Esophagus muscularis mucosa (tissue), 4 donors: ENCODE data around the gene RGS1. TPM values are rescaled to one million over a fixed set of nuclear protein-coding genes. Genes with fewer than 3 reads are reported as not detected.

Source experiments
- DNase-seq: peaks from one replicate; pipeline ENCODE4 v3.0.0-alpha.2; 2017; ENCODE audit errors: extremely low spot score
- H3K27ac ChIP-seq, 4 donors: fragments of 200-600 bp; sonication (generic); replicated peaks in 1 of 4; 1 replicate in 3 of 4; 2 replicates in 1 of 4; pipeline ENCODE4 v1.5.1; 2016 to 2019; ENCODE audit warnings: mild to moderate bottlenecking in 1 of 4
- H3K27me3 ChIP-seq, 4 donors: fragments of 200-600 bp; sonication (generic); one replicate each; pipeline versions ENCODE4 v1.5.1 to v1.6.0; 2016 to 2019
- H3K36me3 ChIP-seq, 4 donors: fragments of 200-600 bp; sonication (generic); one replicate each; pipeline ENCODE4 v1.5.1; 2016 to 2019
- H3K4me1 ChIP-seq, 4 donors: fragments of 200-600 bp; sonication (generic); one replicate each; pipeline ENCODE4 v1.5.1; 2016 to 2019
- H3K4me3 ChIP-seq, 4 donors: fragments of 200-600 bp; sonication (generic); 1 replicate in 2 of 4; 2 replicates in 2 of 4; pipeline ENCODE4 v1.5.1; 2016 to 2019; ENCODE audit warnings: mild to moderate bottlenecking in 4 of 4, moderate library complexity in 1 of 4
- H3K9me3 ChIP-seq, 4 donors: fragments of 200-600 bp; sonication (generic); 1 replicate in 3 of 4; 2 replicates in 1 of 4; pipeline ENCODE4 v1.5.1; 2016 to 2019
- CTCF ChIP-seq, 3 experiments: fragments of 200-600 bp in 2 of 3; fragments of 450-650 bp in 1 of 3; sonication (generic) in 2 of 3; IDR thresholded peaks; one replicate each; pipeline ENCODE4 v1.5.1; 2017 to 2019; ENCODE audit warnings: antibody characterized with exemption in 3 of 3, mild to moderate bottlenecking in 2 of 3, moderate library complexity in 1 of 3
- EP300 ChIP-seq: sonication (generic); formaldehyde crosslinking; IDR thresholded peaks from one replicate; pipeline ENCODE4 v1.6.1; 2017; ENCODE audit warnings: antibody characterized with exemption
- POLR2A ChIP-seq: fragments of 450-650 bp; IDR thresholded peaks from one replicate; pipeline ENCODE4 v1.6.1; 2017; ENCODE audit warnings: antibody characterized with exemption, moderate library complexity, mild to moderate bottlenecking, low read depth
- POLR2AphosphoS5 ChIP-seq, 2 donors: sonication (generic); formaldehyde crosslinking; IDR thresholded peaks; one replicate each; pipeline ENCODE4 v1.6.1; 2017; ENCODE audit warnings: antibody characterized with exemption in 2 of 2
- WGBS: methylation state at CpG from one replicate; pipeline ENCODE4 v1.1.5; 2018; 5-methylcytosine and 5-hydroxymethylcytosine counted together
- intact Hi-C: fragments of 100-400 bp; cut with DNase I; formaldehyde crosslinking; loops from one replicate; pipeline ENCODE4 v1.15.1; 2023
- total RNA-seq, 4 donors: library from RNA; depleted of rRNA; stranded (reverse); fragments of >200 nt; gene quantifications; one replicate each; pipeline versions ENCODE4 v1.1.0 to v1.2.1, GENCODE V29; 2016

Gene RGS1
- total RNA-seq, 4 donors from 2014 or later, result 6.1 to 27.7 (median 12.5) TPM

DNA sequence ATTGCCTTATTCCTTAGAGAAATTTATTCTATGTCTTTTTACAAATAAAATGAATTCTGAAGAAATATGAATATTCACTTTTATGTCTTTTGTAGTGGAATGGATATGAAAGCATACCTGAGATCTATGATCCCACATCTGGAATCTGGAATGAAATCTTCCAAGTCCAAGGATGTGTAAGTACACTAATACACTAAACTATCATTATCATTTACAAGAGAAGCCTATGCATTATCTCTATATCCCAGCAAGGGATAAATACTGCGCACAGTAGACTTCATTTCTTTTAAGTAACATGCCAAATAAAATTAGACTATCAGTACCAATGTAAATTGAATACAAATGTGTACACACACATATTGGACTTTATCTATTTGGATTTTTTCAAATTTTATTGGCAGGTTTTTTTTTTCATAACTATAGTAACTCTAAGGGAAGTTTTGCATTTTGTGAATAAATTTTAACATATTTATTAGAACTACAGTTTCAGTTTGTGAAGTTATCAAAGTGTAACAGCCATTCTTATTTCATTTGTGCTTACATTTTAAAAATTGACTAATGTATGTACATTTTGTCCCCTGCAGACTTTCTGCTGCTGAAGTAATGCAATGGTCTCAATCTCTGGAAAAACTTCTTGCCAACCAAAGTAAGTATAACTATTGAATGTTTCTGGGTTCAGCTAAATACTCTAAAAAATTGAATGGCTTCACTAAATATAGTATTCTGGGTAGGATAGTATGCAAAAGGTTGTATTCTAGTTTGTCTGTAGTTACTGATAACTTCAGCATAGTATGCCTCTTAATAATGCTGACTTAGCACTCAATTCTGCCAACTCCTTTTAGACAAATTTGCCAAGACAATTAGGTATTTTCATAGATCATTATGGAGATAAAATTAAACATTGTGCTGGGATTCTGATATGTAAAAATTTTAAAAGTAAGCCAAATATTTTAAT, 894 bp downstream of the RGS1 start:
- Histone ChIP-seq H3K9me3 (no peaks in the 10 kb centered on the region), H3K4me1 (peaks cover 0 to 52% (median 27%) of the 10 kb centered on the region in 4 donors), H3K36me3 (no peaks in the 10 kb centered on the region), H3K27ac (peak overlapping the region; percentile 16 to 84 (median 82)), H3K4me3 (peak overlapping the region; percentile 2 to 34 (median 8)), H3K27me3 (no peaks in the 10 kb centered on the region)
- 94% methylated on average over 1 of the region's 1 CpG for WGBS
- TF ChIP-seq EP300 (no peak), POLR2A (no peak), POLR2AphosphoS5 (IDR thresholded peaks at IDR 0.05) (no peak), CTCF (IDR thresholded peaks at IDR 0.05) (no peak)
- intact Hi-C loops, result no loop called here
- DNase-seq, result no peak

- DNase-seq, result no peak
- H3K36me3 ChIP-seq, result no peaks in the 10 kb centered on the region
- intact Hi-C loops, result no loop called here
- H3K27ac ChIP-seq, result peak overlapping the region; percentile 75 to 84 (median 82)
- 83% methylated on average over 2 of the region's 2 CpGs for WGBS
- no peak for TF ChIP-seq POLR2A
- TF ChIP-seq CTCF (IDR thresholded peaks at IDR 0.05), result no peak
- no peak for TF ChIP-seq POLR2AphosphoS5 (IDR thresholded peaks at IDR 0.05)
- TF ChIP-seq EP300, result no peak
- no peaks in the 10 kb centered on the region for H3K9me3 ChIP-seq
- H3K4me3 ChIP-seq, result peak overlapping the region in 3 of 4 donors; percentile 2 to 14 (median 4)
- no peaks in the 10 kb centered on the region for H3K27me3 ChIP-seq
- peaks cover 0 to 54% (median 28%) of the 10 kb centered on the region in 4 donors for H3K4me1 ChIP-seq
Observed at GRCh38 chr1:192577145-192578140, 1.9 kb downstream of the RGS1 start.

GRCh38 chr1:192578144-192578909, 2.8 kb downstream of the RGS1 start:
- H3K36me3 ChIP-seq, result no peaks in the 10 kb centered on the region
- no peaks in the 10 kb centered on the region for H3K27me3 ChIP-seq
- TF ChIP-seq CTCF (IDR thresholded peaks at IDR 0.05) (no peak), POLR2AphosphoS5 (IDR thresholded peaks at IDR 0.05) (no peak), EP300 (no peak), POLR2A (no peak)
- H3K9me3 ChIP-seq, result no peaks in the 10 kb centered on the region
- intact Hi-C loops, result no loop called here
- WGBS, result 80% methylated on average over 1 of the region's 1 CpG
- DNase-seq, result no peak
- peak overlapping the region; percentile 75 to 84 (median 82) for H3K27ac ChIP-seq
- H3K4me3 ChIP-seq, result peak overlapping the region; percentile 3 to 39 (median 9)
- H3K4me1 ChIP-seq, result peaks cover 4 to 54% (median 28%) of the 10 kb centered on the region in 4 donors
